GM21515 (cell line): ENCODE results near the gene ANO10.

Source experiments
- ATAC-seq: cut with Tn5 transposase; IDR thresholded peaks from one replicate; pipeline ENCODE4 v1.9.1; 2021; ENCODE audit not compliant: unreplicated experiment

Gene ANO10

GRCh38 chr3:43423142-43423541 is 198.7 kb downstream of the ANO10 start:
- ATAC-seq: no peak

- no peak for ATAC-seq
These were observed 203.1 kb downstream of the ANO10 start for GRCh38 chr3:43418601-43419272.

- ATAC-seq: no peak
These were observed 204.7 kb downstream of the ANO10 start for GRCh38 chr3:43417133-43417532.

GRCh38 chr3:43415088-43415487 is 206.7 kb downstream of the ANO10 start:
- ATAC-seq: no peak

- no peak for ATAC-seq
These were observed 208.0 kb downstream of the ANO10 start for GRCh38 chr3:43413676-43414368.

- ATAC-seq: no peak
These were observed 210.4 kb downstream of the ANO10 start for GRCh38 chr3:43411429-43411828.

- ATAC-seq: no peak
These were observed 211.2 kb downstream of the ANO10 start for GRCh38 chr3:43410592-43410991.

- no peak for ATAC-seq
These were observed 212.3 kb downstream of the ANO10 start for GRCh38 chr3:43409506-43409905.

GRCh38 chr3:43406643-43407023 is 215.2 kb downstream of the ANO10 start:
- no peak for ATAC-seq

GRCh38 chr3:43405888-43406642 is 215.7 kb downstream of the ANO10 start:
- no peak for ATAC-seq

GRCh38 chr3:43400781-43401730 is 220.8 kb downstream of the ANO10 start:
- ATAC-seq: no peak

GRCh38 chr3:43400167-43400566 is 221.6 kb downstream of the ANO10 start:
- ATAC-seq: no peak

GRCh38 chr3:43399034-43399433 is 222.8 kb downstream of the ANO10 start:
- ATAC-seq: no peak

GRCh38 chr3:43394041-43394554 is 227.7 kb downstream of the ANO10 start:
- ATAC-seq: no peak

- ATAC-seq: no peak
These were observed 230.2 kb downstream of the ANO10 start for GRCh38 chr3:43391621-43392020.

GRCh38 chr3:43390255-43390588 is 231.6 kb downstream of the ANO10 start:
- ATAC-seq: no peak

- no peak for ATAC-seq
These were observed 232.2 kb downstream of the ANO10 start for GRCh38 chr3:43389388-43390254.

- no peak for ATAC-seq
These were observed 232.9 kb downstream of the ANO10 start for GRCh38 chr3:43388915-43389314.

- no peak for ATAC-seq
These were observed 233.6 kb downstream of the ANO10 start for GRCh38 chr3:43388175-43388574.

GRCh38 chr3:43379343-43379742 is 242.5 kb downstream of the ANO10 start:
- no peak for ATAC-seq
